ENCODE measurements around the gene PLB1.

The PLB1 gene

DNA sequence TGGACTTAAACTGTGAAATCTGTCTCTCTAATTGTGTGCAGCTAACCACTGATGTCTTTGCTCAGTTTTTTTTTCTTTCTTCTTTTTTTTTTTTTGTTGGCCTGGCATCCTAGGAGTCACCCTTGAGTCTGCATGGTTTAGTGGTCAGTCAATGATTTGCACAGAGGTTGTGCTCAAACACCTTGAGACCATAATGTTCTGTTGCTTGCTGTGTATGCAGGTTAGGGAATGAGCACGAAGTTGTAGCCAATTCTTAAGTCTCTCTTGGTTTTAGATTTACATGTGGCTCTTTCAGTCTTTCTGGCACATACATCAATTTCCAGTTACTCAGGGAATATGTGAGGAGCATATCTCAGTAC, 16.7 kb downstream of the PLB1 start:
- Histone ChIP-seq H3K27me3 (ENCODE audit: control insufficient read depth in 5 of 5, insufficient read depth in 4 of 5, low read length in 5 of 5) (peaks cover 0 to 3% (median 0%) of the 10 kb centered on the region in 5 donors), H3K9ac (ENCODE audit: low read length in 5 of 5) (no peak overlapping the region), H3K36me3 (ENCODE audit: control insufficient read depth in 5 of 5, insufficient read depth in 5 of 5, low read length in 5 of 5) (no peaks in the 10 kb centered on the region), H3K27ac (ENCODE audit: low read depth, low read length) (no peak overlapping the region), H3K9me3 (ENCODE audit: control insufficient read depth in 5 of 5, low read length in 5 of 5) (no peaks in the 10 kb centered on the region), H3K4me1 (ENCODE audit: control insufficient read depth in 5 of 5, insufficient read depth in 5 of 5, low read length in 5 of 5) (no peaks in the 10 kb centered on the region), H3K4me3 (ENCODE audit: low read depth in 1 of 5, low read length in 5 of 5) (no peak overlapping the region)

DNA sequence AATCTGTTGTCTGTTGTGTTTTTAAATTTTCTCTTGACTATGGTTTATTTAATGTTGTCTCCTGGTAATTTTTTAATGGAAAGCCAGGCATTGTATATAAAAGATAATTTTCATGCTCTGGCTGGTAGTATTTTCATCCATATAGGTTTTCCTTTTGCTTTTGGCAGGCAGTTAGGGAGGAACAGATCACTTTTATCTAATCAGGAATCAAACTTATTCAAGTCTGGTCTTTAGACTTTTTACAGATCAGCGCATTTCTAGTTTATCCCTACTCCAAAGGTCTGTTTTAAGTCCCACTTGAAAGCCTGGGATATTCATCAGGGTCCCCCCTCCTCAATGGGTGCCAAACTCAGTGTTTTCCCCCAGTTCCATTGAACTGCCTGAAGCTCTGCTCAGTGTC, 17.2 kb downstream of the PLB1 start:
- H3K9ac ChIP-seq (ENCODE audit: low read length in 5 of 5) = no peak overlapping the region
- no peaks in the 10 kb centered on the region for H3K36me3 ChIP-seq (ENCODE audit: control insufficient read depth in 5 of 5, insufficient read depth in 5 of 5, low read length in 5 of 5)
- H3K9me3 ChIP-seq (ENCODE audit: control insufficient read depth in 5 of 5, low read length in 5 of 5) = no peaks in the 10 kb centered on the region
- H3K27me3 ChIP-seq (ENCODE audit: control insufficient read depth in 5 of 5, insufficient read depth in 4 of 5, low read length in 5 of 5) = peaks cover 0 to 3% (median 0%) of the 10 kb centered on the region in 5 donors
- H3K4me1 ChIP-seq (ENCODE audit: control insufficient read depth in 5 of 5, insufficient read depth in 5 of 5, low read length in 5 of 5) = no peaks in the 10 kb centered on the region
- no peak overlapping the region for H3K4me3 ChIP-seq (ENCODE audit: low read depth in 1 of 5, low read length in 5 of 5)
- H3K27ac ChIP-seq (ENCODE audit: low read depth, low read length) = no peak overlapping the region

- no peak overlapping the region for H3K9ac ChIP-seq (ENCODE audit: low read length in 5 of 5)
- H3K4me3 ChIP-seq (ENCODE audit: low read depth in 1 of 5, low read length in 5 of 5) = no peak overlapping the region
- H3K36me3 ChIP-seq (ENCODE audit: control insufficient read depth in 5 of 5, insufficient read depth in 5 of 5, low read length in 5 of 5) = no peaks in the 10 kb centered on the region
- no peak overlapping the region for H3K27ac ChIP-seq (ENCODE audit: low read depth, low read length)
- H3K4me1 ChIP-seq (ENCODE audit: control insufficient read depth in 5 of 5, insufficient read depth in 5 of 5, low read length in 5 of 5) = no peaks in the 10 kb centered on the region
- peaks cover 2 to 10% (median 3%) of the 10 kb centered on the region in 5 donors for H3K27me3 ChIP-seq (ENCODE audit: control insufficient read depth in 5 of 5, insufficient read depth in 4 of 5, low read length in 5 of 5)
- H3K9me3 ChIP-seq (ENCODE audit: control insufficient read depth in 5 of 5, low read length in 5 of 5) = no peaks in the 10 kb centered on the region
Measured at GRCh38 chr2:28515176-28515751, 19.4 kb downstream of the PLB1 start.

GRCh38 chr2:28516430-28516829, 20.6 kb downstream of the PLB1 start:
- Histone ChIP-seq H3K4me3 (ENCODE audit: low read depth in 1 of 5, low read length in 5 of 5) (no peak overlapping the region), H3K4me1 (ENCODE audit: control insufficient read depth in 5 of 5, insufficient read depth in 5 of 5, low read length in 5 of 5) (no peaks in the 10 kb centered on the region), H3K9me3 (ENCODE audit: control insufficient read depth in 5 of 5, low read length in 5 of 5) (no peaks in the 10 kb centered on the region), H3K27me3 (ENCODE audit: control insufficient read depth in 5 of 5, insufficient read depth in 4 of 5, low read length in 5 of 5) (peaks cover 2 to 10% (median 3%) of the 10 kb centered on the region in 5 donors), H3K9ac (ENCODE audit: low read length in 5 of 5) (no peak overlapping the region), H3K36me3 (ENCODE audit: control insufficient read depth in 5 of 5, insufficient read depth in 5 of 5, low read length in 5 of 5) (no peaks in the 10 kb centered on the region), H3K27ac (ENCODE audit: low read depth, low read length) (no peak overlapping the region)

GRCh38 chr2:28516950-28517349, 21.1 kb downstream of the PLB1 start:
- Histone ChIP-seq H3K27me3 (ENCODE audit: control insufficient read depth in 5 of 5, insufficient read depth in 4 of 5, low read length in 5 of 5) (peaks cover 3 to 12% (median 7%) of the 10 kb centered on the region in 5 donors), H3K27ac (ENCODE audit: low read depth, low read length) (no peak overlapping the region)

GRCh38 chr2:28521663-28522062, 25.8 kb downstream of the PLB1 start:
- H3K4me3 ChIP-seq (ENCODE audit: low read depth in 1 of 5, low read length in 5 of 5) = no peak overlapping the region
- no peaks in the 10 kb centered on the region for H3K4me1 ChIP-seq (ENCODE audit: control insufficient read depth in 5 of 5, insufficient read depth in 5 of 5, low read length in 5 of 5)
- no peak overlapping the region for H3K9ac ChIP-seq (ENCODE audit: low read length in 5 of 5)
- H3K27me3 ChIP-seq (ENCODE audit: control insufficient read depth in 5 of 5, insufficient read depth in 4 of 5, low read length in 5 of 5) = peaks cover 7 to 30% (median 15%) of the 10 kb centered on the region in 5 donors
- no peaks in the 10 kb centered on the region for H3K9me3 ChIP-seq (ENCODE audit: control insufficient read depth in 5 of 5, low read length in 5 of 5)
- no peaks in the 10 kb centered on the region for H3K36me3 ChIP-seq (ENCODE audit: control insufficient read depth in 5 of 5, insufficient read depth in 5 of 5, low read length in 5 of 5)
- H3K27ac ChIP-seq (ENCODE audit: low read depth, low read length) = no peak overlapping the region

More at GRCh38 chr2:28516950-28517349, 21.1 kb downstream of the PLB1 start:
- Histone ChIP-seq H3K9ac (ENCODE audit: low read length in 5 of 5) (no peak overlapping the region), H3K4me1 (ENCODE audit: control insufficient read depth in 5 of 5, insufficient read depth in 5 of 5, low read length in 5 of 5) (no peaks in the 10 kb centered on the region), H3K36me3 (ENCODE audit: control insufficient read depth in 5 of 5, insufficient read depth in 5 of 5, low read length in 5 of 5) (no peaks in the 10 kb centered on the region), H3K9me3 (ENCODE audit: control insufficient read depth in 5 of 5, low read length in 5 of 5) (no peaks in the 10 kb centered on the region), H3K4me3 (ENCODE audit: low read depth in 1 of 5, low read length in 5 of 5) (no peak overlapping the region)

DNA sequence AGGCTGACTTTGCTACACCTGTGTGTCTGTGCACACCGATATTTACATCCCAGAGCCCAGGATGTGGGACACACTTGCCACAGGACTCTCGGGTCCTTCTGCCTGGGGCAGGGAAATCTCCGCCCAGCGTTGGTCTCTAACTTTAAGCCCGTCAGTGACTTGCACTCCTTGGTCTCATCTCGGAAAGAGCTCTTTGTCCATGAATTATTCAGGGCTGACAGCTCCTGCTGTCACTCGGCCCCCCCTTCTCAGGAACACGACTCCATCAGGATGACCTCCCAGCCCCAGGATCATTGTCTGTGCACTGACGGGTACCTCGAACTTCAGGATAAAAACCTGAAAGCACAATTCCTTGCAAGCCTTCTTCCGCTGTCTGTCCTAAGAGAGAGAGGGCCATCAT, 26.6 kb downstream of the PLB1 start:
- Histone ChIP-seq H3K4me3 (ENCODE audit: low read depth in 1 of 5, low read length in 5 of 5) (no peak overlapping the region), H3K27me3 (ENCODE audit: control insufficient read depth in 5 of 5, insufficient read depth in 4 of 5, low read length in 5 of 5) (peaks cover 7 to 27% (median 15%) of the 10 kb centered on the region in 5 donors), H3K4me1 (ENCODE audit: control insufficient read depth in 5 of 5, insufficient read depth in 5 of 5, low read length in 5 of 5) (no peaks in the 10 kb centered on the region)

DNA sequence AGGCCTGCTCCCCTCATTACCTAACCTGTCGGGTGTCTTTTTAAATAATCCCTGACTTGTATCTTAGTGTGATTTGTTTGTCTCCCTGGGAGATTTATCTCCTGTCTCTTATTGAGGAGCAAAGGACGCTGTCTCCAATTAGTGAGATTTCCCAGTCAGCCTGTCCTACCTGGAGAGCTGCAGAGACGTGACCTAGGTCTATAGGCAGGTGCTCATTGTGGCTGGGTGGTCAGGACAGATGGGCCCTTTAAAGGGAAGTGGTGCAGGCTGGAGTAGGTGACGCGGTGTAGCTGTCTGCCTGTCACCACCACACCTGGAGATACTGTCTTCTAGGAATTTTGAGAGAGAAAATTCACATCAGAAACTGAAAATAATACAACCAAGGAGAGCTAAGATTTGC, 28.0 kb downstream of the PLB1 start:
- H3K4me3 ChIP-seq (ENCODE audit: low read depth in 1 of 5, low read length in 5 of 5) = no peak overlapping the region
- no peak overlapping the region for H3K27ac ChIP-seq (ENCODE audit: low read depth, low read length)
- H3K27me3 ChIP-seq (ENCODE audit: control insufficient read depth in 5 of 5, insufficient read depth in 4 of 5, low read length in 5 of 5) = peaks cover 7 to 27% (median 14%) of the 10 kb centered on the region in 5 donors
- H3K36me3 ChIP-seq (ENCODE audit: control insufficient read depth in 5 of 5, insufficient read depth in 5 of 5, low read length in 5 of 5) = no peaks in the 10 kb centered on the region
- no peak overlapping the region for H3K9ac ChIP-seq (ENCODE audit: low read length in 5 of 5)
- H3K4me1 ChIP-seq (ENCODE audit: control insufficient read depth in 5 of 5, insufficient read depth in 5 of 5, low read length in 5 of 5) = no peaks in the 10 kb centered on the region
- H3K9me3 ChIP-seq (ENCODE audit: control insufficient read depth in 5 of 5, low read length in 5 of 5) = no peaks in the 10 kb centered on the region

More for the DNA sequence above, 26.6 kb downstream of the PLB1 start:
- H3K36me3 ChIP-seq (ENCODE audit: control insufficient read depth in 5 of 5, insufficient read depth in 5 of 5, low read length in 5 of 5) = no peaks in the 10 kb centered on the region
- H3K9me3 ChIP-seq (ENCODE audit: control insufficient read depth in 5 of 5, low read length in 5 of 5) = no peaks in the 10 kb centered on the region
- H3K27ac ChIP-seq (ENCODE audit: low read depth, low read length) = no peak overlapping the region
- H3K9ac ChIP-seq (ENCODE audit: low read length in 5 of 5) = no peak overlapping the region

- Histone ChIP-seq H3K27me3 (ENCODE audit: control insufficient read depth in 5 of 5, insufficient read depth in 4 of 5, low read length in 5 of 5) (peaks cover 4 to 22% (median 12%) of the 10 kb centered on the region in 5 donors), H3K4me3 (ENCODE audit: low read depth in 1 of 5, low read length in 5 of 5) (no peak overlapping the region), H3K4me1 (ENCODE audit: control insufficient read depth in 5 of 5, insufficient read depth in 5 of 5, low read length in 5 of 5) (no peaks in the 10 kb centered on the region), H3K36me3 (ENCODE audit: control insufficient read depth in 5 of 5, insufficient read depth in 5 of 5, low read length in 5 of 5) (no peaks in the 10 kb centered on the region), H3K27ac (ENCODE audit: low read depth, low read length) (no peak overlapping the region), H3K9me3 (ENCODE audit: control insufficient read depth in 5 of 5, low read length in 5 of 5) (no peaks in the 10 kb centered on the region), H3K9ac (ENCODE audit: low read length in 5 of 5) (no peak overlapping the region)
Measured at GRCh38 chr2:28525481-28525880, 29.6 kb downstream of the PLB1 start.

DNA sequence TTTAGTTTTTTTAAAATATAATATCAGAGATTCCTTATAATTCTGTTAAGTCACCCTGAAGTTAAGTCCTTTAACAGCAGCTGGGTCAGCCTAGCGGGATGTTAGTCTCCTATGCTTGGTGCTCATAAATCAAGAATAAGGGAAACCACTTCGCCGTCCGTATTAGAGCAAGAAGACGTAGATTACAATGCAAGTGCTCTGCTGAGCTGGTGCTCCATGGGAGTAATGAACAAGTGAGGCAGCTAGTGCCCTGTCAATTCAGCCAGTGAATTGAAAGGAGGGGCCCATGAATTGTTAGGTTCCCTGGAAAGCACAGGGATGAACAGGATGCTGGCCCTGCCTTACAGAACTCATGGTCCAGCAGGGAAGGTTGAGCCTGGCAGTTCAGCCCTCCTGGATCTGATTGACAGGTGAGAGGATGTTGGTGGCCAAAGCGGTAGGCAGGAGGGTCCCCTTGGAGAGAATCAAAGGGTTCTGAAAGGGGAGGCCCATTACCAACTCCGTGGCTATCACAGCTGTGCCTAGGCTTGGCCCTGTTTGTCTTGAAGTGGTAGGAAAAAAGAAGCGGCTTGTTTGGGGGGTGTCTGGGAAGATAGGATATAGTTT, 30.8 kb downstream of the PLB1 start:
- no peak overlapping the region for H3K27ac ChIP-seq (ENCODE audit: low read depth, low read length)
- H3K4me1 ChIP-seq (ENCODE audit: control insufficient read depth in 5 of 5, insufficient read depth in 5 of 5, low read length in 5 of 5) = no peaks in the 10 kb centered on the region
- H3K36me3 ChIP-seq (ENCODE audit: control insufficient read depth in 5 of 5, insufficient read depth in 5 of 5, low read length in 5 of 5) = no peaks in the 10 kb centered on the region
- H3K27me3 ChIP-seq (ENCODE audit: control insufficient read depth in 5 of 5, insufficient read depth in 4 of 5, low read length in 5 of 5) = peaks cover 4 to 20% (median 11%) of the 10 kb centered on the region in 5 donors
- H3K4me3 ChIP-seq (ENCODE audit: low read depth in 1 of 5, low read length in 5 of 5) = no peak overlapping the region
- H3K9ac ChIP-seq (ENCODE audit: low read length in 5 of 5) = no peak overlapping the region
- H3K9me3 ChIP-seq (ENCODE audit: control insufficient read depth in 5 of 5, low read length in 5 of 5) = no peaks in the 10 kb centered on the region

Measured in subcutaneous abdominal adipose tissue (tissue), 5 donors.